Retina (tissue), 1 donor: ENCODE measurements around the gene PLEKHN1.
A peak's percentile ranks its signal among the peaks of the same experiment; 100 is the strongest.
"Not testable (repeated sequence)": the region's sequence is repeated elsewhere in the genome, so short reads cannot be mapped to it uniquely, and the experiment has no call there.

Experiments used
- DNase-seq: peaks from one replicate; pipeline ENCODE4 v3.0.0-alpha.2; 2016

PLEKHN1 gene

GRCh38 chr1:963746-964525 is 2.3 kb upstream of the PLEKHN1 start:
- no peak for DNase-seq

GRCh38 chr1:964691-965525 is 1.4 kb upstream of the PLEKHN1 start:
- DNase-seq = no peak

GRCh38 chr1:965526-966134 is 652 bp upstream of the PLEKHN1 start:
- DNase-seq = no peak

- DNase-seq = peak; percentile 67
Observed at GRCh38 chr1:966704-967300, 520 bp downstream of the PLEKHN1 start.

GRCh38 chr1:967466-968343 is 1.4 kb downstream of the PLEKHN1 start:
- no peak for DNase-seq

- no peak for DNase-seq
Observed at GRCh38 chr1:969260-969855, 3.1 kb downstream of the PLEKHN1 start.

- DNase-seq = no peak
Observed at GRCh38 chr1:970242-970972, 4.1 kb downstream of the PLEKHN1 start.

- DNase-seq = no peak
Observed at GRCh38 chr1:970973-971730, 4.9 kb downstream of the PLEKHN1 start.

GRCh38 chr1:971751-972506 is 5.6 kb downstream of the PLEKHN1 start:
- DNase-seq = no peak

- no peak for DNase-seq
Observed at GRCh38 chr1:972726-973458, 6.6 kb downstream of the PLEKHN1 start.

GRCh38 chr1:973459-974292 is 7.4 kb downstream of the PLEKHN1 start:
- no peak for DNase-seq

GRCh38 chr1:974293-974640 is 8.0 kb downstream of the PLEKHN1 start:
- DNase-seq = no peak

GRCh38 chr1:974687-975328 is 8.5 kb downstream of the PLEKHN1 start:
- no peak for DNase-seq

GRCh38 chr1:975365-975764 is 9.1 kb downstream of the PLEKHN1 start:
- no peak for DNase-seq

GRCh38 chr1:975896-976683 is 9.8 kb downstream of the PLEKHN1 start:
- peak; percentile 88 for DNase-seq

- not testable (repeated sequence) for DNase-seq
Observed at GRCh38 chr1:976791-977190, 10.5 kb downstream of the PLEKHN1 start.
